ENCODE results near the gene FGF22. TPM values are rescaled to one million over a fixed set of nuclear protein-coding genes. Genes with fewer than 3 reads are reported as not detected.

The FGF22 gene
- total RNA-seq, 4 donors from 2014 or later = 0.67 to 4.7 (median 1.2) TPM

DNA sequence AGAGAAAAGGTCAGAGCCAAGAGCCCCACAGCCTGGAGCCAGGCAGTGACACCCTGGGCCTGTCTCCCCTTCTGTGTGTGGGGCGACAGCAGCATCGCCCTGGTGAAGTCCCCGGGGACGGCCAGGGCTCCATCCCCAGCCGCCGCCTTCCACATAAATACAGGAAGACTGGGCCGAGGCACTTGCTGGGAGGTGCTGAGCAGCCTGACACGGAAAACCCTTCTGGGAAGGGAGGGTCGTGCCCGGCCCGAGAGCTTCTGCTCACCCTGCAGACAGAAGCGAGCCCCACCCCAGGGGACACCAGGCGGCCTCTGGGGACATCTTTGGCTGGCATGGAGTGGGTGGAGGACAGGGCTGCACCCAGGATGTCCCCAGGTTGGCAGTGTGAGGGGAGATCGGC is 5.1 kb downstream of the FGF22 start:
- TF ChIP-seq, protein P1, sequence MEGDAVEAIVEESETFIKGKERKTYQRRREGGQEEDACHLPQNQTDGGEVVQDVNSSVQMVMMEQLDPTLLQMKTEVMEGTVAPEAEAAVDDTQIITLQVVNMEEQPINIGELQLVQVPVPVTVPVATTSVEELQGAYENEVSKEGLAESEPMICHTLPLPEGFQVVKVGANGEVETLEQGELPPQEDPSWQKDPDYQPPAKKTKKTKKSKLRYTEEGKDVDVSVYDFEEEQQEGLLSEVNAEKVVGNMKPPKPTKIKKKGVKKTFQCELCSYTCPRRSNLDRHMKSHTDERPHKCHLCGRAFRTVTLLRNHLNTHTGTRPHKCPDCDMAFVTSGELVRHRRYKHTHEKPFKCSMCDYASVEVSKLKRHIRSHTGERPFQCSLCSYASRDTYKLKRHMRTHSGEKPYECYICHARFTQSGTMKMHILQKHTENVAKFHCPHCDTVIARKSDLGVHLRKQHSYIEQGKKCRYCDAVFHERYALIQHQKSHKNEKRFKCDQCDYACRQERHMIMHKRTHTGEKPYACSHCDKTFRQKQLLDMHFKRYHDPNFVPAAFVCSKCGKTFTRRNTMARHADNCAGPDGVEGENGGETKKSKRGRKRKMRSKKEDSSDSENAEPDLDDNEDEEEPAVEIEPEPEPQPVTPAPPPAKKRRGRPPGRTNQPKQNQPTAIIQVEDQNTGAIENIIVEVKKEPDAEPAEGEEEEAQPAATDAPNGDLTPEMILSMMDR (IDR thresholded peaks at IDR 0.05) = no peak
- TF ChIP-seq EP300 (IDR thresholded peaks at IDR 0.05) (no peak), POLR2AphosphoS5 (IDR thresholded peaks at IDR 0.05) (no peak), POLR2A (IDR thresholded peaks at IDR 0.05) (no peak)
- H3K27ac ChIP-seq = no peak overlapping the region
- WGBS, 2 donors (ENCODE audit: low coverage in 1 of 2) = no CpG with 5 or more reads among the region's 14 CpGs
- H3K4me1 ChIP-seq = peaks cover 0 to 8% (median 0%) of the 10 kb centered on the region in 3 donors
- no peaks in the 10 kb centered on the region for H3K9me3 ChIP-seq
- H3K4me3 ChIP-seq = no peak overlapping the region
- peaks cover 0 to 52% of the 10 kb centered on the region in 2 donors for H3K36me3 ChIP-seq
- H3K27me3 ChIP-seq = no peaks in the 10 kb centered on the region
- ATAC-seq = no peak

DNA sequence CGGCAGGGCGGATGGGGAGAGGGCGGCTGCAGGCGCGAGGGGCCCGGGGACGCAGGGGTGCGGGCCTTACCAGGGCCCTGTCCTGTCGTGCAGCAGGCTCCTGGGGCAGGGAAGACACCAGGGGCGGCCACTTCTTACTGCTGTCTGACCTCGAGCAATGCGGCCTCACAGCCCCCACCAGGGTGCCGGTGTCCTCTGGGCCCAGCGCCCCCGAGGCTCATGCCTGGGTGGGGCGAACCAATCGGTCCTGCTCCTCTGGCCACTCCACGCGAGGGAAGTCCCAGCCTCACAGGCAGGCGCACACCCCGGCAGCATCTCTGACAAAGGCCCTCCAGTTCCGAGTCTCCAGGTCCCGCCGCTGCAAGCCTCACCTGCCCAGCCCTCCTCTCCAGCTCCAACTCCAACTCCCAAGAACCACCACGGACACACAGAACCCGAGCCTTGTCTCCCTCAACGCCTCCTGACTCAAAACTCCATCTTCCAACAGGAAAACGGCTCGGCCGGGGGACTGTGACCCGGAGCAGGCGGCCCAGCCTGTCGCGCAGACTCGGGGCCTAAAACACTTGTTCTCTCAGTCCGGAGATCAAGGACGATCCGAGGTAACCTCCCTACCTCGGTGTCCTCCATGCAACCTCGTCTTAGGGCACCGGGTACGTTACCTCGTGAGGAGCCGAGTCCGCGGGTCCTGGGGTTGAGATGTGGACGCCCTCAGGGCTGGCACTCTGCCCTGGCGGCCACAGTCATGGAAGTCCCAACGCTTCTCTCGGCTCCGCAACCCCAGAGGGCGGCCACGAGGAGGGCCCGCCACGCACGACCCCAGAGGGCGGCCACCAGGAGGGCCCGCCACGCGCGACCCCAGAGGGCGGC is 6.5 kb downstream of the FGF22 start:
- no peaks in the 10 kb centered on the region for H3K9me3 ChIP-seq
- no peaks in the 10 kb centered on the region for H3K27me3 ChIP-seq
- WGBS, 2 donors (ENCODE audit: low coverage in 1 of 2) = 85% methylated on average over 8 of the region's 62 CpGs; no CpG with 5 or more reads in 1 of the 2 donors
- no peak overlapping the region for H3K27ac ChIP-seq
- TF ChIP-seq, protein P1 (IDR thresholded peaks at IDR 0.05) = no peak
- TF ChIP-seq EP300 (IDR thresholded peaks at IDR 0.05) = no peak
- no peak for TF ChIP-seq POLR2AphosphoS5 (IDR thresholded peaks at IDR 0.05)
- no peak for TF ChIP-seq POLR2A (IDR thresholded peaks at IDR 0.05)
- no peak overlapping the region for H3K4me3 ChIP-seq
- no peaks in the 10 kb centered on the region for H3K4me1 ChIP-seq
- peaks cover 0 to 66% of the 10 kb centered on the region in 2 donors for H3K36me3 ChIP-seq
- ATAC-seq = no peak

DNA sequence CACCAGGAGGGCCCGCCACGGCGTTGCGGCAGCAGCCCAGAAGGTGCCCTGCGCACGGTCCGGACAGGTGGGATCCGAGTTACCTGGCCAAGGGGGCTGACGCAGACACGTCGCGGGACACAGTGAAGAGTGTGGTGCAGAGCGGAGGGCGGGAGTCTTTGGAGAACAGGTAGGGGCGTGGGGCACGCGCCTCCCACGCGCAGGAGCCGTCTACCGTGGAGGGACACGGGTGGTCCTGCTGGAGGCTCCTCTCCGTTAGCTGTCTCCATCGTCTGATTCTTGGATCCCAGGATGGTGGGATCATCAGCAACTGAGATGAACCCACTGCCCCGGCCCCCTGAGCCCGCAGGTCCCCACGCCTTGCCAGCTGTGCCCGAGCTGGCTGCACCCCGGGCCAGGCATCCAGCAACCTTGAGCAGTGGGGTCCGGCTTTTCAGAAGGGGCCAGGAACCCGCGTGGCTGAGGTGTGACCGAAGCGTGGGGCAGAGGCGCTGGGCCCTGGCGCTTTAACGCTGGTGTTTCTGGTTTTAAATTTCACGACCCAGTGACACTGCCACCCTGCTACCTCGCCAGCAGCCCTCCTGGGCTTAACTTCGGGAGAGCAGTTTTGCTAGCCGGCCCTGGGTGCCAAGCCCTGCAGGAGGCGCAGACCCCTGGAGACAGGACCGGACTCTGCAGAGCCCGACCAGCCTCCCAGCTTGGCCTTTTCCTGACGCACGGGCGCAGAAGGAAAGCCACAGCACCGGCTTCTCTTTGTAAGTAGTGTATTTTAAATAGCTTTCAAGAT is 7.3 kb downstream of the FGF22 start:
- H3K9me3 ChIP-seq = no peaks in the 10 kb centered on the region
- H3K4me1 ChIP-seq = no peaks in the 10 kb centered on the region
- H3K27me3 ChIP-seq = no peaks in the 10 kb centered on the region
- H3K4me3 ChIP-seq = no peak overlapping the region
- 83% methylated on average over 10 to 11 of the region's 48 CpGs for WGBS, 2 donors (ENCODE audit: low coverage in 1 of 2)
- H3K27ac ChIP-seq = no peak overlapping the region
- ATAC-seq = no peak
- H3K36me3 ChIP-seq = peaks cover 0 to 74% of the 10 kb centered on the region in 2 donors
- TF ChIP-seq POLR2A (IDR thresholded peaks at IDR 0.05) (no peak), EP300 (IDR thresholded peaks at IDR 0.05) (no peak), POLR2AphosphoS5 (IDR thresholded peaks at IDR 0.05) (no peak)
- TF ChIP-seq, protein P1 (IDR thresholded peaks at IDR 0.05) = no peak

DNA sequence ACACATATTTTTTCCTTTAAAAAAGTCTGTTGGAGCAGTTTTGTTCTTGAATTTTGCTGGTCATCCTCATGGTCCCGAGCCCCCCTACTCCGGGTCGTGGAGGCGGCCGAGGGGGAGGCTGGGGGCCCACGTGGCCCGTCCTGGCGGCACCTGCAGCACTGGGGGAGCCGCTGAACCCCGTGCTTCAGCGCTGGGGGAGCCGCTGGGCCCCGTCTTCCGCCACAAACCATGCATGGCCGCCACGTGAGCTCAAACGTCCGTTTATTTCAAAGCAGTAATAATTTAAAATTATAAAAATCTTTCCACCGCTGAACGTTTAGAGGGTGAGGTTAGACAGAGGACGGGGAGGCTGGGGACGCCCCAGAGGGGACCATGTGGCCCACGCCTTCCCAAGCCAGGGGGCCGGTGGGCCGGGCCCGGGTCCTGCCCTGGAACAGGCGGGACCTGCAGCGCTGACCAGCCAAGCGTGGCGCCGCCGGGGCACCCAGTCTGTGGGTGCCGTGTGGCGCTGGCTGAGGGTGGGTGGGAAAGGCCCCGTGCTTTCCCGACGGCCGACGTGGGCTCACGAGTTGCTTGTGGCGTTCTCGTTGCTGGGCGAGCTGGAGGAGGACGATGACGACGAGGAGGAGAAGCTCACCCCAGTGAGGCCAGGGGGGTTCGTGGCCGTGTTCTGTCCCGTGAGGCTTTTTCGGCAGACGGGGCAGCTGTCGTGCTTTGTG is 8.0 kb downstream of the FGF22 start:
- Histone ChIP-seq H3K27me3 (no peaks in the 10 kb centered on the region), H3K36me3 (peaks cover 0 to 82% of the 10 kb centered on the region in 2 donors), H3K27ac (no peak overlapping the region), H3K9me3 (no peaks in the 10 kb centered on the region), H3K4me3 (no peak overlapping the region), H3K4me1 (no peaks in the 10 kb centered on the region)
- WGBS, 2 donors (ENCODE audit: low coverage in 1 of 2) = 77% methylated on average over 3 of the region's 52 CpGs; no CpG with 5 or more reads in 1 of the 2 donors
- no peak for ATAC-seq
- no peak for TF ChIP-seq POLR2AphosphoS5 (IDR thresholded peaks at IDR 0.05)
- no peak for TF ChIP-seq POLR2A (IDR thresholded peaks at IDR 0.05)
- TF ChIP-seq, protein P1 (IDR thresholded peaks at IDR 0.05) = no peak
